Esophagus muscularis mucosa (tissue), 3 donors: ENCODE measurements around the gene DSCAM.

Experiments
- CTCF ChIP-seq, 3 experiments: fragments of 200-600 bp in 2 of 3; fragments of 450-650 bp in 1 of 3; sonication (generic) in 2 of 3; IDR thresholded peaks; one replicate each; pipeline ENCODE4 v1.5.1; 2017 to 2019; ENCODE audit warnings: antibody characterized with exemption in 3 of 3, mild to moderate bottlenecking in 2 of 3, moderate library complexity in 1 of 3
- POLR2A ChIP-seq: fragments of 450-650 bp; IDR thresholded peaks from one replicate; pipeline ENCODE4 v1.6.1; 2017; ENCODE audit warnings: antibody characterized with exemption, moderate library complexity, mild to moderate bottlenecking, low read depth
- POLR2AphosphoS5 ChIP-seq, 2 donors: sonication (generic); formaldehyde crosslinking; IDR thresholded peaks; one replicate each; pipeline ENCODE4 v1.6.1; 2017; ENCODE audit warnings: antibody characterized with exemption in 2 of 2

- no peak for TF ChIP-seq POLR2AphosphoS5 (IDR thresholded peaks at IDR 0.05)
- no peak for TF ChIP-seq CTCF (IDR thresholded peaks at IDR 0.05)
- TF ChIP-seq POLR2A: no peak
Measured at GRCh38 chr21:40504825-40505224, 342.1 kb downstream of the DSCAM start.
